ENCODE data around the gene HNRNPK.

- TF ChIP-seq CTCF (IDR thresholded peaks at IDR 0.05) (peak; percentile 38; the same call in 1 of the 2 replicates), CBFB (CRISPR knock-in tag; IDR thresholded peaks at IDR 0.05; ENCODE audit: low read depth) (no peak), ZNF121 (CRISPR knock-in tag; IDR thresholded peaks at IDR 0.05) (no peak), AFF4 (CRISPR knock-in tag; IDR thresholded peaks at IDR 0.05; ENCODE audit: borderline replicate concordance) (no peak)
Observed at GRCh38 chr9:83937861-83938455, 42.1 kb downstream of the HNRNPK start.
